Activated CD4-positive, alpha-beta T cell treated with anti-CD3 and anti-CD28 coated beads, Interleukin-2, amount 50 U/mL, for 1 hour (primary cell): ENCODE data around the gene PDE1C.
"Not testable (repeated sequence)": the region's sequence is repeated elsewhere in the genome, so short reads cannot be mapped to it uniquely, and the experiment has no call there.

Source experiments
- DNase-seq: peaks from one replicate; pipeline ENCODE4 v3.0.0-alpha.2; 2020

Gene PDE1C

DNA sequence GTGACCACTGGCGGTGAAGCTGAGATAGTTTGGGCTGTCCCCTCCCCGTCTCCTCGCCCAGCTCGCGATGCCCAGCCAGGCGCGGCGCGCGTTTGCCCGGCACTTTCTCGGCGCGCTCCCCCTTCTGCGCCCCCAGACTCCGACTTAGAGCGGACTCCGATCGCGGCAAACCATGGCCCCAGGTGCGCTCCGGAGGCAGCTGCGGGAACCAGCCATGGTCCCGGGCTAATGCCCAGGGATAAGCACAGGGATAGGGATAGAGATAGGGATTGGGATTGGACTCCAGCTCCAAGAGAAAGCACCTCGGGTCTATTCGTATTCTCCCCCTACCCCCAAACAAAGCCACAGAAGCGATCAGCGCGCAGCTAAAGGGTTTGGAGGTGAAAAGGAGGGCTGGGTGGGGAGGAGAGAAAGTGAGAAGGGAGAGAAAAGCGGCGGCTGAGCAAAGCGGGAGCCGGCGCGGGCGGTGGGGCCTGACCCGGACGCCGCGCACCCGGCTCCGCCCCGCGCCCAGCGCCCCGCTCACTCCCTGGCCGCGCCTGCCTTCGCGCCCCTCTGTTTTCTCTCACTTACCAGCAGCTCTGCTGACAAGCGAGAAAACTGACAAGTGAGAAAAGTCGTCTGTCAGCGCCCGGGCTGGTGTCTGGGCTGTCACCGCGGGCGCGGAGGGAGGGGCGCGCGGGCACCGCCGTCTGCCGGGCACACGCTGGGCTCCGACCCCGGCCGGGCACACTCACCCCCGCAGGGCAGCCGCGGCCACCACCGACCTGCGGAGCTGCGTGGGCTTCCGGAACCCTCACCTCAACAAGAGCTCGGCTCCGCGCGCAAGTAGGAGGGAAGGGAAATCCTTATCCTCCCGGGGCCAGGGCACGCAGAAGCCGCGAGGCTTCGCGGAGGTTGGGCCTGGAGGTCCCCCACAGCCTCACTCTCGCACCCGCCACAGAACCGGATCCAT is at the start of gene PDE1C:
Gene PDE1C (minus strand): TSS at position 2 of the 955 bp plus-strand sequence.
- DNase-seq: no peak

DNA sequence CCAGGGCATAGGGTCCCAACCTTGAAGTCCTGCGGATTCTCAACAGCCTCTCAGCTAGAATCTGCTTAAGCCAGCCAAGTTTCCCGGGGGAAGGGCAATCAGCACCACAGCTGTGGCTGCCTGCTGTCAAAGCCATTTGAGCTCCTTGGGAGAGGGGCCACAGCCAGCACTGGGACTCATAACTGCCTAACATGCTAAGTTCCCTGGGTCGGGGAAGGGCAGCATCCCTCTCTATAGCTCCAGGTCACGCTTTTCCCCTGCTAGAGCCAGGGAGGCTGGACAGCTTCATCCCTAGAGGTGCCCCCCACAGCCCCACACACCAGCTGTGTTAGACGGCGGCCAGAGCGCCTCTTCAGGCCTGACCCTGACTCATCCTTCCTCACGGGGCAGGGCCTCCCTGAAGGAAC is 49.6 kb upstream of the PDE1C start:
- DNase-seq: no peak

DNA sequence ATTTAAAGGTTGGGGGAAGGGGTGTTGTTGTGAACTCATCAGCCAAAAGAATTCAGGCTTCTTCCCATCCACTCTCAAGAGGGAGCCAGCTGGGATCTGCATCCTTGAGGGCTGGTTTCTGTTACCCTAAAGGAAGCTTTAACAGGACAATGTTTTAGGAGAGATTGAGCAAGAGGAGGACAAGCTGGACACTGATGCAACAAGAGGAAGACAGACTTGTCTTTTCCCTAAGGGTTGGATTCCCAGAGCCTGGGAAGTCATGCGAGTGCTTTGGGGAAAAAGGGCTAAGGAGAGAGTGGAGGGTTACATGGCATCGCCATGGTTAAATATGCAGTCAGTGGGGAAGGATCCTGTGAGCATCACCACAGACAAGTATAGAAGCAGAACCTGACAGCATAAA is 47.6 kb upstream of the PDE1C start:
- DNase-seq: no peak

DNA sequence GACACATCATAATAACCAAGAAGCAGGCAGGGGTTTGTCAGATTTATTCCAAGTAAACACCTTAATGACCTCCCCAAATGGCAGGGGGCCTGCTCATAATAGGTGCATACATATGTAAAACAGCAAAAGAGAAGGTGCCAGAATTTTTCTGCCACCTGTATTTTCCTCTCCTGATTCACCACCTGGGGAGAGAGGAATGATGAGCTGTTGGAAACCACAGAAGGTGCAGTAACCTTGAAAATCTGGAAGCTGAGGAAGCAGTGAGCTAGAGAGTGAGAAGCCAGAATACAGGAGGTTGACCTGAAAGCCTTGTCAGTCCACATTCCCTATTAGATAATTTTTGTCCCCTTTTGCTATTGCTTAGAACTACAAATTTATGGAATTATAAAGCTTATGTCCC is 46.2 kb upstream of the PDE1C start:
- no peak for DNase-seq

DNA sequence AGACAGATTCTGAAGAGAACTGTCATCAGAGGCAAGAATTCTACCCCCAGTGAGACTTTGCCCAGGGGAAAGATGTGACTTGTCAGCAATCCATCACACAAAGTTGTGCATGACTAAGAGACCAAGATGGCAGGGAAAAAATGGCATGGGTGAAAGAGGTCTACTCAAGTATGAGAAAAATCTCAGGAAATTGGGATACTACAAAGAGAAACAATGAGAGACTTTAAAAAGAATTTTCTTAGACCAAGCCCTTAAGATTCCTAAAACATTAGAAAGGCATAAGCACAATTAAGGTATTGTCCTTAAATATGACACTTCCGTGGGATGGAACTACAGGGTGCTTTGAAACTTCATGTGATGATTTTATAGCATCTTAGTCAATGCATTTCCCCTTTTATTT is 45.6 kb upstream of the PDE1C start:
- no peak for DNase-seq

DNA sequence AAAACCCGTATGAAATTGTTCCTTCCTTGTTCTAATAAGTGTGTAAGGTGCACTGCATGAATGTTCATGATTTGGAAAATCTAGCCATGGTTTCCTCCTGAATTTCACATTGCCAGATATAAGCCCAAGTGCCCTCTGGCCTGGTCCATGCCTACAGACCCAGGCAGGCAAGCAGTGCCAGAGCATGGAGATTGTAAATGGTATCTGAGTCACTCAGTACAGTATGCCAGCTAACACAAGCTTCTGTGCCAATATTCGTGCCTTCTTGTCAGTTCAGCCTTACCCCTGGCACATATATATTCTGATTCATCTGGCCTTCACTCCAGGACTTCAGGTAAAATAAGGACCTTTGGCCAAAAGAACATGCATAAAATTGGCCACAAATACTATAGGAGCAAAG is 38.4 kb upstream of the PDE1C start:
- no peak for DNase-seq

DNA sequence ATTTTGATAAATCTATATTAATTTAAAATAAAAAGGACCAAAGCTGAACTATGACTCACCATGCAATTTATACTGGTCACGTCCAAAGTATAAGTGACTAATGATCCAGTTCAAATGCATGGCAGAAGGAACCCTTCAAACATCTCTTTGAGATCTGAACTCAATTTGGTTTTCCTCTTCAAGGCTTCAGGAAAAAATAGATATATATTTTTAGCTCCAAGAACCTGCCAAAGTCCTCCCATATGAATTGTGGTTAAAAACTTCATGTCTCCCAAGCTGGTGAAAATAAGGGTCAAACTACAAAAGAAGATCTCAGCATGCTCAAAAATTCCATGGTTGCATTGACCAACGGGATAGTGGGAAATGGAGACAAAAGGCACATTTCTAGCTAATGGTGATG is 34.6 kb upstream of the PDE1C start:
- no peak for DNase-seq

DNA sequence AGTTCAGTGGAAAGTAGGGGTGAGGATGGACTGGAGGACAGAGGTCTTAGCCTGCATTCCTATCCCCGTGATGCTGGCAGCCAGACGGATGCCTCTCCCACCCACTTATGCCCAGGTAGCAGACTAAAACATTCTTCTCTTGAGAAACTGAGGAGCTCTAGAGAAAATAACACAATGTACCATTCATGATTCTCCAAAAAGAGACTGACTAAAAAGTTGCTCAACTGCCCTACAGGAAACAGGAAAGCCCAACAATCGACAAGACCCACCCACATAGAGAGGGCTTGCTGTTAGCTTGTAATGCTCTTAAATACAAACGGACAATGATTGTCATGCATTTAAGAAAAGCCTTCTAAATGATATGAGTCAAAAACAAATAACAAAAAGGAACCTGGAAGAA is 33.2 kb upstream of the PDE1C start:
- no peak for DNase-seq

DNA sequence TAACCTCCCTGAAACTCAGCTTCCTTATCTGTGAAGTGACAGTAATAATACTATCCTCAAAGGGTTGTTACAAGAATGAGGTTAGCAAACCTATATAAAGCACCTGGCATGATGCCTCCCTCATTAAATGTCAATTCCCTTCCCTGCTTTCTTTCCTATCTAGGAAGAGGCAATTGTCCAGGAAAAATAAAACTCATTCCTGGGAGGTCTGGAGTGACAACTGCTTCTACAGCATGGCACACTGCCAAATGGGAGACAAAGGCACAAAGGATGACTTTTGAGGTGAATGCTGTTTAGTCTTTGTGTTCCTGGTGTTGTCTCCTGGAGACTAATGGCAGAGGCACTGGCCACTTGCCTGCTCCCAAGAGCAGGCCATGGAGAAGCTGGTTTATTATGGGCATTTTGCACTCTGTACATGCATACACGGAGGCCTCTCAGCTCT is 32.2 kb upstream of the PDE1C start:
- DNase-seq: no peak

DNA sequence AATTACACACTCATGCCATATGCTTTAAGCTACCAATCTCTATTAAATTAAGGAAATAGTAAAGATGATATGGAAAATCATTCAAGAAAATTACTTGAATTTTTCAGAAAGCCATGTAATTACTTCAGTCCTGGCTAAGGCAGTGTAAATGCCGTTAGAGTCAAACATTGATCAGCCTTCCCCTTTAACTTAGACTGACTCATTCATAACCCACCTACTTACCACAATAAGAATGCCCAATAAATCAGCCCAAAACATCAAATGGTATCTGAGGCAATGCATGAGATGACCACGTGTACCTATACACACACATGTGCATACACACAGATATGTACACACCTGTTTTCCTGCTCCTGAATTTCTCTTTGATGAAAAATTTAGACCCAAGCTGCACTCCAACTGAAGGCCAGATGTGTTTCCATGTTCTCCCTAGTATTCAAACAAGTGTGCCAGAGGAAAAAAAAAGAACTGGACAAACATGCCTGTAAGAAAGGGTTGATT is 30.2 kb upstream of the PDE1C start:
- no peak for DNase-seq

DNA sequence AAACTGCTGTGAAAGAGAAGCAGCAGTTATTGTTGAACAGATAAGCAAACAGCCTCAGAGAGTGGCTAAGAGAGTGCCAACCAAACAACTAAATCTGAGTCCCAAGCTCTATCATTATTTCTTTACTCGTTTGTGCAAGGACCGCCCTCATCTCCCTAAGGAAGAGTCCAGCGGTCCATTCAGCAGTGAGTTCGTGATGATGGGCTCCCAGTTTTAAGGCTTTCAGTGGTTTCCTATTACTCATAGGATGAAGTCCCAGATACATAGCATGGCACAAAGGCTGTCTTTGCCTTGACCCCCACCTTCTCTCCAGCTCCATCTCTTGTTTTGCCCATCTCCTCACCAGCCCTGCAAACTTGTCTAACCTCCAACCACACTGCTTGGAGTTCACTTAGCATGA is 24.3 kb upstream of the PDE1C start:
- DNase-seq: no peak

DNA sequence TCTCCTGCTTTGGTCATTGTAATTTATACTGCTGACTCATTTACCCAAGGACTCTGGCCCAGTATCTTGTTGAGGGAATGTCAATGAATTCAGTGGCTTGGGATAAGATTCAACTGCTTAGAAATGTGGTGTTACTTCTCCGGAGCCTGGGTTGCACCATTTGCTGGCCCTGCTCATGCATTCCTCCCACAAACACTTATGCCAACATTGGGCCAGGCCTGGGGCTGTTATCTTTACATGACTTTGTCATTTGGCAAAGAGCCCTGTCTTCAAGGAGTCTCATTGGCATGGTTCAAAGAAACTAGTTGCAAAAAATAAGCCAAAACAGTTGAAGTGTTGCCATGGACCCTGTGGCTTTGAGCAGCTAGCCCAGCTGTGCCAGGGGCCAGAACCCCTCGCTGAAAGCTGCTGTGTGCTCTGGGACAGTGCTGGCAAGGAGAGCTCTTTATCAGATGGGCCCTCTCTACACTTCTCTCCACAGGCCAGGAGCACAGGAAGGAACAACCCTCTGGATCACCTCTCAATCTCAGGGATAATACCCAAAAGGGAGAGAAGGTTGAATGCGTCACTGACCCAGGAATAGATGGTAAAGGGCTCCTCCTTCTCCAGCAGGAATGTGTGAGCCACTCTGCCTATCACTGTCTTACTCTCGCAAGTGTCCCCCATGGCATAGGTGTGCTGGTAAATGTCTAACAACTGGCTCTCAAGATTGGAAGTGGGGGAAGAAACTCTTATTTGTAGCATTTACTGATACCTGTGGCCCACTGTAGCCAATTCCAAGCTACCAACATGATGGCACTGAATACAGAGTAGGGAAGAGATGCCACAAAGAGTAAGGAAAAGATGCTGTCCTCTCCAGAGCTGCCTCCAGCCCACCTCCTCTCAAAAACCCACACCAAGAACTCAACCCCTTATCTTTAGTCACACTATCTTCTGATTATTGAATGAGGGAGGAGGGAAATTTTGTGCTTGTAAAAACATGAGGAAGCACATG is 23.5 kb upstream of the PDE1C start:
- no peak for DNase-seq

DNA sequence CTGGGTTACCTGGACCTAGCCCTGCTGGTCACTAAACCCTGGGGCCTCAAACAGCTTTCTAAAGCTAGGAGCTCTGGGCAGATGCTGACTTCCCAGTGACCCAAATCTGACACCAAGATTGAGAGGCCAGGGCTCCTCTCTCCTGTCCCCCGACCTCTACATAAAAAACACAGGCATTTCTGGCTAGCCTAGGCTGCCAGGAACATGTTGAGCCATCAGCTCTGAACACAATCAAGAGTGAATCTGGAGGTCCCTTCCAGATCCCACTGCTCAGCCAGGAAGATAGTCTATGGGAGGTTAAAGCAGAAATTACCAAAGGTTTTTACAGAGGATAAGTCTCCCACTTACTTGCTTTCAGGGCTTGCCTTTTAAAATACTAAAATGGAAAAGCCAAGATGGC is 22.1 kb upstream of the PDE1C start:
- no peak for DNase-seq

DNA sequence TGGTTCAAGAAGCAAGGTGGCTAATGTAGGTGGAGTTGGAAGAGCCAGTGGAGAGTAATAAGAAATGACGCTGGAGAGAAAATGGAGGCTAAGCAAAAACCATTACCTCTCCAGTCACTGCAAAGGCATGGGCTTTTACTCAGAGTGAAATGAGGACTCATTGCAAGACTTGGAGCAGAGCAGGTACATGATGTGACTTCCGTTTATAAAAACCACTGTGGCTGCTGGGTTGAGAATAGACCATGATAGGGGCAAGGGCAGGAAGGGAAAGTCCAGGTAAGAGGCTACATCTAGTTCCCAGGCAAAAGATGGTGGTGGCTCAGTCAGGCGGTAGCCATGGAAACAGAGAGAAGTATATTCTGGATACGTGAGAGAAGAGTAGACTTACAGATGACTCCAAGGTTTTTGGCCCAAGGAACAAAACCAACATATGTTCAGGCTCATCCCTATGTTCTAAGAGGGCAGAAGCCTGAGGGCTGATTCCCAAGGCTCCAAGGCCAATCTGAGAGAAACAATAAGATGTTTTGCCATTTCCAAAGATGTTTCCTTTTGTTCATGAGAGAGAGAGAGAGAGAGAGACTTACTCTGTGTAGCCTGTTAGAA is 21.5 kb upstream of the PDE1C start:
- no peak for DNase-seq

DNA sequence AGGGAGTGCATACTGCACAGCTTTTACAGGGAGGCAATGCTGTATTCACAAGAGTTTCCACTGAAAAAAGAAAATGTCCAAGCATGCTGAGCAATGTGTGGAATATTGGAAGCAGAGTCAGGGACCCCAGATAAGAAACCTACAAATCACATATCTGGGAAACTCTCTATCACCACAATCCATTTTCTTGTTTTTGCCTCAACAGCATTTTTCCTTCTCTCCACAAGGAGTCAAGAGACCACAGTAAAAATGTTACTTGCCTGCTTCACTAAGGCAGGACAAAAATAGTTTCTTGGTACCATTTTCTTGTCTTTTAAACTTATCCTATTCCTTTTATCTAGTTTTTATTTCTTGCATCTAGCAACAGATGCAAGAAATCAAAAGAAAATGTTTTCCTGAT is 19.5 kb upstream of the PDE1C start:
- no peak for DNase-seq

DNA sequence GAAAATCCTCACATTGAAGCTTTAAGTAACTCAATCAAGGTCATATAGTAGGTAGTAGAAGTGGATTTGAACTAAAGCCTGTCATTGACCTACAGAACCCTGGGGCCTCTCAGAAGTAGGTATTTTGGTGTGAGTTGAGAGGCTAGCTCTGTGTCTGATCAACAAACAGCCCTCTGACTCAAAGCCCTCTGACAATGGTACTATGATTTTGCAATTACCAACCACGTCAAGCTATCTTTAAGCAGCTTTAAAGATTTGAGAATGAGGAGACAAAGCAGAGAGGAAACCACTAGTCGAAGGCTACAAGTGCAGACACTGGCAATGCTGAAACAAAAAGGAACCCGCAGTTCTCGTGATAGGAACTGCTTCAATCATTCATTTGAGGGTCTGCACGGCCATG is 19.0 kb upstream of the PDE1C start:
- no peak for DNase-seq

DNA sequence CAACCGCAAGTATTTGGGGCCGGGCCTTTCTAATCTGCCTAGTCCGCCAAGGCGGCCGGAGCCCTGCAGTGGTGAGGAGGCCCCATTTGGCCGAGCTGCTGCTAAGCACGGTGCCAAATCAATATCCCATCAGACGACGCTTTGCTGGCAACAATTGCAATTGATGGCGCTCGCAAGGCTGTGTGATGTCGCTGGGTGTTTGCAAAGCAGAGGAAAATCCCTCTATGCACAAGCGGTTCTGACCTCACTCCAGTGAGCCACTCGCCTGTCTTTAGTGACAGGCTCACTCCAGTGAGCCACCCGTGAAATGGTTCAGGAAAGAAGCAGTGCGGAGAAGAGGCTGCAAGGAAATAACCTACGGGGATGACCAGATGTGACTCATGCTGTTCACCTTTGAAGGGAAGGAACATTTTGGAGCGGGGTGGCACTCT is 18.3 kb upstream of the PDE1C start:
- no peak for DNase-seq

DNA sequence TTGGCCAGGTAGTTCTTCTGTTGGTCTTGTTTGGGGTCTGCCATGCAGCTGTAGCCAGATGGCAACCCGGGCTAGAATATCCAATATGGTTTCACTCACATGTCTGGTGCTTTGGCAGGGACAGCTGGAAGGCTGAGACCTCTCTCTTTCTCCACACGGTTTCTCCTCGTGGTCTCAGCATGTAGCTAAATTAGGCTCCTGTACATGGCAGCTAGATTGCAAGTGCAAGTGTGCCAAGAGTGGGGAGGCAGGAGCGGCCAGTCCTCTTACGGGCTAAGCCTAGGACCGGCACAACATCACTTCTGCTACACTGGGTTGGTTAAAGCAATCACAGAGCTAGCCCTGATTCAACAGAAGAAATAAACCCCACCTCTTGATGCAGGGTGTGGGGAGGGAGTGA is 9.3 kb upstream of the PDE1C start:
- DNase-seq: no peak

DNA sequence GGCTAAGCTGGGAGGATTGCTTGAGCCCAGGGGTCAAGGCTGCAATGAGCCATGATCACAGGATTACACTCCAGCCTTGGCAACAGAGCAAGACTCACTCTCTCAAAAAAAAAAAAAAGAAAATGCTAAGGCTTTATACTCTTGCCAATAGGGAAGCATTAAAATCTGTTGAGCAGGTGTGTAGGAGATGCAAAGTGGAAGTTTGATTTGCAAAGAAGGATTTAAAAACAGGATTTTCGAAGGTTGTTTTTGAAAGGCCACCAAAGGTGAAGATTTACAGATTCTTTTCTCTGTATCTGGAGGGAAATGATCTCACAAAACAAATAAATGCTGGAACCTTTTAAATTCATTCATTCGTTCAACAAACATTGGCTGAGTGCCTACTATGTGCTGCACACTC is 8.6 kb upstream of the PDE1C start:
- DNase-seq: no peak

DNA sequence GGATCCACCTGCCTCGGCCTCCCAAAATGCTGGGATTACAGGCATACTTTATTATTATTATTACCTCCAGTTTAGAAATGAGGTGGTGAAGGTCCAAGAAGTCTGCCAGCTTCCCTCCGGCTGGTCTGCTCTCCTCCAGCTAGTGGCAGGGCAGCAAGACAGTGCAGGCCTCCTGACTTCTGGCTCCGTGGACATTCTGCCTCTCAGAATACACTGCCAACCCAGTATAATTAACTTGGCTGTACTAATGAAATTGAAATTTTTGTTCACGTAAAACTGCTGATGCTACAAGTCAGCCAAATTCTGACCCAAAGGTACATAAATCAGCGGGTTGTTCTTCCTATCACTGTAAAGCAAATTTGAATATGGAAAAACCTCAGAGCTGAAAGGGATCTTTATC is 7.6 kb upstream of the PDE1C start:
- no peak for DNase-seq

DNA sequence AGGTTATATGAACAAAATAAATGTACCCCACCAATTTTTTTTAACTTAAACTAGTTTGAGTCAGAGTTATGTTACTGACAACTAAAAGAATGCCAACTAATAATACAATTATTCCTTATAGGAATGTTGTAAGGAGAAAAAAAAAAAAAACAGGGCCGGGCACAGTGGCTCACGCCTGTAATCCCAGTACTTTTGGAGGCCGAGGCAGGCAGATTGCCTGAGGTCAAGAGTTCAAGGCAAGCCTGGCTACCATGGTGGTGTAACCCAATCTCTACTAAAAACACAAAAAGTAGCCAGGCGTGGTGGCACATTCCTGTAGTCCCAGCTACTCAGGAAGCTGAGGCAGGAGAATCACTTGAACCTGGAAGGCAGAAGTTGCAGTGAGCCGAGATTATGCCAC is 6.6 kb upstream of the PDE1C start:
- DNase-seq: not testable (repeated sequence)

DNA sequence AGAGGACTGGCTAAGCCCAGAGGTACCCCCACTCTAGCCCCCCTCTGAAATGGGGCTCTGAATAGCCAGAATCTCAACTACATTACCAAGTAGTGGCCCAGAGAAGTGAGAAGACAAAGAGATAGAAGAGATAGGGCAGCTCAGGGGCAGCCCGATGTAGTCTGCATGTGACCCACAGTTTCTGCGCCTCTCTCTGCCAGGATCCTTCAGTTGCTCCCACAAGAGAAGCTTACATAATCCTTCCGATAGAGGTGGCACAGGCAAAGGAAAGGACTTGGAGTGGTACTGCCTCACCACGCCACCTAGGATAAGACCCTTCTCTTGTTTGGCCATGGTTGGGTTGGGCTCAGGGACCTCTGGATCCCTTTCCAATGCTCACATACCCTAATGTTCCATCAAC is 5.4 kb upstream of the PDE1C start:
- DNase-seq: no peak
